HG03095 (cell line): Measurements from ENCODE around the gene THAP6.

Source experiments
- ATAC-seq: cut with Tn5 transposase; IDR thresholded peaks from one replicate; pipeline ENCODE4 v1.9.1; 2021; ENCODE audit warnings: moderate library complexity; ENCODE audit not compliant: unreplicated experiment

THAP6 gene

DNA sequence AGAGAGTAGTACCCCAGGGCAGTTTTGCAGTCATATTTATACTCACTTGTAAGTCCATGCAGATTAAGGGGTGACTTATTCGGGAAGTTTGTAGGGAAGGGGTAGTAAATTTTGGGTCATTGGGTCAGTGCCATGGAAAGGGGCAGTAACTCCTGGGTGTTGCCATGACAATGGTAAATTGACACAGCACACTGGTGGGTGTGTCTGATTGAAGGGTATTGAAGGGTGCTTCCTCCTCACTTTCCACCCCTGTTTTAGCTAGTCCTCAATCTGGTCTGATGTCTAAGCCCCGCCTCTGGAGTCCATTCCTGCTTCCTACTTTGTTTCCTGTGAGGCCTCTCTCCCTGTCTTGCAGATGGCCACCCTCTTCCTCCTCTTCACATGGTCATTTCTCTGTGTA lies 53.5 kb downstream of the THAP6 start:
- ATAC-seq = no peak
